GM19395 (cell line): ENCODE measurements around the gene UNC93A.
"Not testable (repeated sequence)": the region's sequence is repeated elsewhere in the genome, so short reads cannot be mapped to it uniquely, and the experiment has no call there.

ENCODE experiments used
- ATAC-seq: cut with Tn5 transposase; IDR thresholded peaks from one replicate; pipeline ENCODE4 v1.9.1; 2021; ENCODE audit warnings: mild to moderate bottlenecking, moderate library complexity; ENCODE audit not compliant: unreplicated experiment

UNC93A gene

DNA sequence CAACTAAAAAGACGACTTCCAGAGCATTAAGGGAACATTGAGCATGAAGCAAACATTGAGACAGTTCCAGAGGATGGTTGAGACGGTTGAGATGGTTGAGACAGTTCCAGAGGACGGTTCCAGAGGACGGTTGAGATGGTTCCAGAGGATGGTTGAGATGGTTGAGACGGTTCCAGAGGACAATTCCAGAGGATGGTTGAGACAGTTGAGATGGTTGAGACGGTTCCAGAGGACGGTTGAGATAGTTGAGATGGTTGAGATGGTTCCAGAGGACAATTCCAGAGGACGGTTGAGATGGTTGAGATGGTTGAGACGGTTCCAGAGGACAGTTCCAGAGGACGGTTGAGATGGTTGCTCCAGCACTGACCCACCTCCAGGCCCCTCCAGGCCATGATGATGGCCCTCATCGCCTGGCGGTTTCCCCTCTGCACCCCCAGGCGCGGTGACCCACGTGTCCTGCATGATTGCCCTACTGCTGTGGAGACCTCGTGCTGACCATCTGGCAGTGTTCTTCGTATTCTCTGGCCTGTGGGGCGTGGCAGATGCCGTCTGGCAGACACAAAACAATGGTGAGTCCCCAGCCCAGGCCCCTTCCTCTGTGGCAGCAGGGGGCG lies 16.3 kb downstream of the UNC93A start:
- ATAC-seq: no peak

DNA sequence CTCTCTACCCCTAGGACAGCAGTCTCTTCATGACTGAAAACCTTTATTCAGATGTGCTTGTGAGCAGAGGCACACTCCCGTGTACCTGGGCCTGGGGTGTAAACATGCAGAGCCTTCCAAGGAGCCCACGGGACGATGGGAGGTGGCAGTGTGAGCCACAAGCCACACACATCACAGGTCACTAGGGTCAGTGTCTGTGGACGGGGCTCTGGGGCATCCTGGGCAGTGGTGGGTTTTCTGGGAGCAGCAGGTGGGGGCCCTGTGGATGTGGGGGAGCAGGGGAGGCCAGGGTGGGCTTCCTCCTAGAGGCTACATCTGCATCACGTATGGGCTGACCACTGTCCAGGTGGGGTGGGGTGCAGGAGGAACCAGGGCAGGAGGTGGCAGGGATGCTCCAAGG lies 17.1 kb downstream of the UNC93A start:
- ATAC-seq: no peak

DNA sequence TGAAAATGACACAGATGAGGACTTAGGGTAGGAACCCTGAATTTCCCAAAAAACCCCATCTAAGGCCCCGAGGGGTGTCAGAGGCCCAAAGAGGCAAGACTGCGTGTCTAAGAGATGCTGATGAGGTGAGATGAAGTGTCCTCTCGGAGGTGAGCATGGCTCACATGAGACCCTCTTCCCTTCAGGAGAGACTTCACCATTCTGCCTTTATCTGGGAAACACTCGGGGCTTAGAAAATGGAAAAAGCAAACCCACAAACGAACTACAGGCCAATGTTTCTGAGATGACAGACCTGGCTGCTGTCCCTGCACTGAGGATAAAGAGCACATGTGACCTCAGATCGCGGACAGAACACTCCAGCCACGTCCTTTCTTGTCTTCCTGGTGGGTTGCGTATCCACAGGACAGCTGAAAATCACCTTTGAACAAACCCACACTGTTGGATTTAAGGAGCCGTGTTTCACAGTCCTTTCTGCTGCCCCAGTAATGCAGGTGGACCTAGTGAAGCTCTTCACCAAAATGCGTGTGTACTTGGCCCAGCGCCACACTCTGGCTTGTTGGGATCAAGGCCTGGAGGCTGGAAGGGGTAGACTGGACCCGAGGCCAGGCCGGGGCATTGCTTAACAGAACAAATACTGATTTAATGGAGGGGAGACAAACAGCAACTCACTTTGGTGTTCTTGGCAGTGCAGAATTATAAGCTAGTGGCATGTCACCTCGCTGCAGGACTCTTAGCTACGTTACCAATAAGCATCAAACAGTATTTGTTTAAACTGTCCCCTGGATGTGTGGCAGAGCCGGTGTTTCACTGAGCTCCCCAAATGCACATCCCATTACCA lies 18.5 kb downstream of the UNC93A start:
- not testable (repeated sequence) for ATAC-seq

DNA sequence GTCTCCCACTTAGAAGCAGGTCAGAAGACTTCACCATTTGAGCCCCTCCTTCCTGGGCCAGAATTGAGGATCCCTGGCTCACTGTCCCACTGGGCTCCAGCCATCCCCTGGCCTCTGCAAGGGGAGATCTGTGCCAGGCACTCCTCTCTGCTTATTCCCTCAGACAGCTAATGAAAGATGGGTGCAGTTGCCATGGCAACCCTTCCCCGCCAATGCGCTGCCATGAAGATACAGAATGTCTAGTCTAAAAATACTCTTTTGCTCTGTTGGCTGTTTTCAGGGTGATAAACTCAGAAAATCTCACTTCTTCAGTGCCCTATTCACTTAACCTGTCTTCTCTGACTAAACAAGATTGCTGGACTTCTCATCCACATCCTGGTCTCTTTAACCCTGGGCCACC lies 20.2 kb downstream of the UNC93A start:
- ATAC-seq: no peak

- ATAC-seq: not testable (repeated sequence)
Observed at GRCh38 chr6:167311691-167312090, 20.6 kb downstream of the UNC93A start.

- ATAC-seq: no peak
Observed at GRCh38 chr6:167314180-167314821, 23.2 kb downstream of the UNC93A start.

DNA sequence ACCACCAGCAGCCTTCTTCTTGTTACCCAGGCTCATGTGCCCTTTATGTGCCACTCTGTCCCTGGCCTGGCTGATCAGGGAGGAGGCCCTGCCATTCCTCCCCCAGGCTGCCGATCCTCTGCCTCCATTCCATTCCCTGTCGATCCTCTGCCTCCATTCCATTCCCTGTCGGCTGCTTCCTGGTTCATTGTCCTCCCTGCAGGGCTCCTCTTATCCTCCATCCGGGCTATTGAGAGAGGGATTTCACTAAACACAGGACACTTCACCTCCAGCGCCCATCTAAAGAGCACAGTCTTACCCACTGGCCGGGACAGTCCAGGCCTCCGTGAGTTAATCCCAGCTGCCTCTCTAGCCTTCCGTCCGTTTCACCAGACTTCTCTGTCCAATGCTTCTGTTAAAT lies 26.1 kb downstream of the UNC93A start:
- ATAC-seq: no peak

GRCh38 chr6:167318354-167318753 lies 27.2 kb downstream of the UNC93A start:
- not testable (repeated sequence) for ATAC-seq

GRCh38 chr6:167318856-167319255 lies 27.7 kb downstream of the UNC93A start:
- not testable (repeated sequence) for ATAC-seq

GRCh38 chr6:167319856-167320753 lies 29.0 kb downstream of the UNC93A start:
- not testable (repeated sequence) for ATAC-seq

GRCh38 chr6:167320754-167321056 lies 29.6 kb downstream of the UNC93A start:
- not testable (repeated sequence) for ATAC-seq

DNA sequence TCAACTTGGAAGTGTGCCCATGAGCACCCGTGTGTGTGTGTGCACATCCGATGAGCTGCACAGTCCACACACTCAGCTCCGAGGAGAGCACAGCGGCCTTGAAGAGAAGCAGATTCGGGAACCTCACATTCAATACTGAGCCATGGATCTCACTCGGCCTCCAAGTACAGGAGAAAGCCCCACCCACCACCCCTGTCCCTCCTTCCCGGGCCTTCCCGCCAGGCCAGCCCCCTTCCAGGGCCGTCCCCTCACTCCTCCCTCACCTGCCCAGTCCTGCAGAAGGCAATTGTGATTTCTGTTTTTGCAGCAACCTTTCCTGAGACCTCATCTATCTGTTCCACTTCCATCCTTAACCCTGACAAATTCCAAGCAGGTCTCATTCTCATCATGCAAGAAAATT lies 30.1 kb downstream of the UNC93A start:
- ATAC-seq: not testable (repeated sequence)

GRCh38 chr6:167323111-167323510 lies 32.0 kb downstream of the UNC93A start:
- ATAC-seq: no peak

GRCh38 chr6:167324111-167324510 lies 33.0 kb downstream of the UNC93A start:
- ATAC-seq: no peak

DNA sequence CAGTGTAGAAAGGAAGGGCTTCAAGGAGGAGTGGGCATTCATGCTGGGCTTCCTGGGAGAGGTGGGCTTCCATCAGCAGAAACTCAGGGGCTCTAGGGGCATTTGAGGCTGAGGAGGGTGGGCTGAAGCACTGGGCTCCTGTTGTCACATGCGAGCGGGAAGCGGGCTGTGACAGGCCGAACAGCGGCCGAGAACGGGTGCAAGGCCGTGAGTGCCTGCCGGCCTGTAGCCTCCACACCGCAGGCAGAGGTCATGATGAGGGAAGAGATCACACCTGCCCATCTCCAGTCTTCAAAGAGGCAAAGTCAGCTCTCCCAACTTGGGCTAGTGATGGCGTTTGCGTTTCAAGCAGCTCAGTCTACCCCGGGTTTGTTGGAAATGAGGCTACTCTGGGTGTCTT lies 34.7 kb downstream of the UNC93A start:
- no peak for ATAC-seq

- no peak for ATAC-seq
Observed at GRCh38 chr6:167327391-167327790, 36.3 kb downstream of the UNC93A start.

DNA sequence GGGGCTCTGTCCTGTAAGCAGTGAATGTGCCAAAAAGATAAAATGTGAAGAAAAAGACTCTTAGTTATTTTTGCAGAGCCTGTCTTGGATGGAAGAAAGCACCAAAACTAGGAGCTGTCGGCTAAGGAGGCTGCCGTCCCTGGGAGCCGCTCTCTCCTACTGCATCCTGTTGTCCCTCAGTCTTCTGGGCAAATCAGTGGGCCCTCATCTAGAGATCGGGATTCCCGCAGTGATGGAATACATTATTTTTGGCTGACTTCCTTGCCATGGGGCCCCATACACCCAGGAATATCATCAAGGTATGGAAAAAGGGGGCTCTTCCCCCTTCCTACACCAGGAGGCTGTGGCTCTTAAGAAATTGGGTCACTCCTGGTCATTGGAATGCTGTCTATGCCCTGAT lies 37.0 kb downstream of the UNC93A start:
- no peak for ATAC-seq

DNA sequence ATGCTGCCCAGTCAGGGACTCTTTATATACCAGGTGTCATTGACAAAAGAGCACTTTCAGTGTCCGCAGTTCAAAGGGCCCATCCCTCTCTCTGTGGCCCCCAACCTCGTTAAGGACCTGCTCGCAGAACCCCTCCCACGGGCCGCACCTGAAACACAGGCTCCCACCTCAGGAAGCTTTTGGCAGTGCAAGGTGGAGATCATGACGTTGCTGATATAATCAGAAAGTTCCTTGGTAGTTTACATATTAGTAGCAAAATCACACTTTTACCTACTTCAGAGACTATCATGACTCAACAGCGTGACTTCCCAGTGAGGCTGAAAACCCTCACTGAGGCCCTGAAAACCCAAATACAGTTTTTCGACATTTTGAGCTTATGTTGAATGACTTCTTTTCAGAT lies 37.9 kb downstream of the UNC93A start:
- no peak for ATAC-seq

DNA sequence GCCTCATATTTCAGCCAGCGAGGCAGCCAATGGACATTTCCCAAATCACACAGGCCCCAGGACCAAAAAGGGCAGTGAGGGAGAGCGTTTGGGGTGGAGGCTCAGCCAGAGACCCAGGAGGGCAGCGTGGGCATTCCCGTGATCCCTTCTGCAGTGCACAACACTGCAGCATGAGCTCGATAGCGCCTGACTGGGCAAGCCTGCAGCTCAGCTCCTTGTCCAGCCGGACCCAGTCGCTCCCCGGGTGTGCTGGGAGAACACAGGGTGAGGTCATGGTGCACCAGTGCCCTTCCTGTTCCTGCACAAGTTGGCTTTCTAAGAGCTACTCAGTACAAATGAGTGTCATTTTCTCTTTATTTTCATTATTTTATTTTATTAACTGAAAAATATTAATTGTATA lies 39.6 kb downstream of the UNC93A start:
- ATAC-seq: no peak

DNA sequence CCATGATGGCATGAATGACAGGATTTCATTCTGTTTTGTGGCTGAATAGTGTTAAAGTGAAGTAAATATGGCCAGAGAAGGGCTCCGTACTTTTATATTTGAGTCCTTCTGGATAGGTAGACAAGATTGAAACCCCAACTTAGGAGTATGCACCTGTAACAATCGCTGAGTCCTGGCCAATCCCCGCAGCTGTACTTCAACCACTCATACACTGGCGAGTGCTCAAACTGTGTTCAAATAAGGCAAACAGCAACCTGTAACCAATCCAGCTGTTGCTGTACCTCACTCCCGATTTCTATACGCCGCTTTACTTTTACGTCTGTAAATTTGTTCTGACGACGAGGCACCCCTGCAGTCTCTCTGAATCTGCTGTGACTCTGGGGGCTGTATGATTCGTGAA lies 40.5 kb downstream of the UNC93A start:
- no peak for ATAC-seq
